Activated CD4-positive, alpha-beta T cell treated with anti-CD3 and anti-CD28 coated beads, Interleukin-2, amount 10 ng/mL, durations not matched to agents 24 days and 14 days (primary cell): ENCODE data around the gene UEVLD. TPM values are rescaled to one million over a fixed set of nuclear protein-coding genes. Genes with fewer than 3 reads are reported as not detected.

Source experiments
- DNase-seq: peaks from one replicate; pipeline ENCODE4 v3.0.0; 2022
- H3K27ac Mint-ChIP-seq: one replicate; pipeline ENCODE4 v1.8.0; 2022; ENCODE audit warnings: mild to moderate bottlenecking, mixed read lengths
- H3K27me3 Mint-ChIP-seq: one replicate; pipeline ENCODE4 v1.8.0; 2022; ENCODE audit warnings: mixed read lengths
- H3K36me3 Mint-ChIP-seq: one replicate; pipeline ENCODE4 v1.8.0; 2022; ENCODE audit warnings: low read depth, mild to moderate bottlenecking, mixed read lengths
- H3K4me1 Mint-ChIP-seq: one replicate; pipeline ENCODE4 v1.8.0; 2021; ENCODE audit warnings: mixed read lengths
- H3K4me3 Mint-ChIP-seq: one replicate; pipeline ENCODE4 v1.8.0; 2022; ENCODE audit warnings: mild to moderate bottlenecking, moderate library complexity, mixed read lengths
- H3K9me3 Mint-ChIP-seq: one replicate; pipeline ENCODE4 v1.8.0; 2021; ENCODE audit warnings: mixed read lengths
- intact Hi-C: fragments of 100-400 bp; cut with micrococcal nuclease; formaldehyde crosslinking; loops from one replicate; pipeline ENCODE4 v1.15.1; 2023
- total RNA-seq: library from RNA; stranded (reverse); gene quantifications from 2 replicates; pipeline ENCODE4 v1.2.3, GENCODE V29; 2022

UEVLD gene
- total RNA-seq = 19.2 and 20.7 TPM in 2 replicates

DNA sequence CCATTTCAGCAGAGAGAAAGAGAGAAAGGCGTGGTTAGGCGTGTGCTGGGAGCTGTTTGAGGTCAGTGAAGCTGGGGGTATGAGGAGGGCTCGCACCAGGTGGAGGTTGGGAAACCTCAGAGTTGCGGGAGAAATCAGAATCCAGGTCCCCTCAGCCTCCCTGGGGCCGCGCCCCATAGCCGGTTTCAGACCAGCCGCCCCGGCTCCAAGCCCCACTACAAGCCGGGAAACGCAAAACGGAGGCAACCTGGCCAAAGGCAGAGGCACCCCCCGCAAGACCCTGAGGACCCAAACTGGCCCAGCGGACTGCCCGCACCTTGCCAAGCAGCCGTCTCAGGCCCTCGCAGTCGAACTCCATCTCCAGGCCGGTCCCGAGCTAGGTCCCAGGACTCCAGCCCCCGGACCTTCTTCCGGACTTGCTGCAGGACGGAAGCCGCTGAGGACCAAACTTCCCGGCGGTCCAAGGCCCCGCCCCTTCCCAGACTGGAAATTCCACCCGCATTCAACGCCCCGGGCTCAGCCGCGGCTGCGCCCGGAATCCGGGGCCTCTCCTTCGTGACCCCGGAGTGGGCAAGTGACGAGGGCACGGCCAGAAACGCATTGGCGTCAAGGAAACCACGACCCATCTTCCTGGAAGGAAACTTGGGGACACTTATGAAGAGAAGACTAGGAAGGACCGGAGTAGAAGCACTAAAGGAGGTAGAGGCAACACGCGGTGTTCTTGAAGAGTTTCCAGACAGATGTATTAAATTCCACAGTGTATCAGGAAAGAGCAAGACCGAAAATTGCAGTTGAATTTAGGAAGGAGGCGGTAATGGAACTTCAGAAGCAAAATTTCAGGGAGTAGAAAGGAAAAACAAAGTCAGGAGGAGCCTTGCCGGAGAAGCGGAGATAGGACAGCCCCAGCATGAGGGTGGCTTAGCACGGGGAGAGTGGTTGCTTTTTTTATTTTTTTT is at the start of gene UEVLD:
TSS of gene UEVLD (minus strand) at position 438 of the 956 bp plus-strand sequence. CDS start at position 358, 80 bp downstream.
- no peaks in the 10 kb centered on the region for H3K27me3 Mint-ChIP-seq

DNA sequence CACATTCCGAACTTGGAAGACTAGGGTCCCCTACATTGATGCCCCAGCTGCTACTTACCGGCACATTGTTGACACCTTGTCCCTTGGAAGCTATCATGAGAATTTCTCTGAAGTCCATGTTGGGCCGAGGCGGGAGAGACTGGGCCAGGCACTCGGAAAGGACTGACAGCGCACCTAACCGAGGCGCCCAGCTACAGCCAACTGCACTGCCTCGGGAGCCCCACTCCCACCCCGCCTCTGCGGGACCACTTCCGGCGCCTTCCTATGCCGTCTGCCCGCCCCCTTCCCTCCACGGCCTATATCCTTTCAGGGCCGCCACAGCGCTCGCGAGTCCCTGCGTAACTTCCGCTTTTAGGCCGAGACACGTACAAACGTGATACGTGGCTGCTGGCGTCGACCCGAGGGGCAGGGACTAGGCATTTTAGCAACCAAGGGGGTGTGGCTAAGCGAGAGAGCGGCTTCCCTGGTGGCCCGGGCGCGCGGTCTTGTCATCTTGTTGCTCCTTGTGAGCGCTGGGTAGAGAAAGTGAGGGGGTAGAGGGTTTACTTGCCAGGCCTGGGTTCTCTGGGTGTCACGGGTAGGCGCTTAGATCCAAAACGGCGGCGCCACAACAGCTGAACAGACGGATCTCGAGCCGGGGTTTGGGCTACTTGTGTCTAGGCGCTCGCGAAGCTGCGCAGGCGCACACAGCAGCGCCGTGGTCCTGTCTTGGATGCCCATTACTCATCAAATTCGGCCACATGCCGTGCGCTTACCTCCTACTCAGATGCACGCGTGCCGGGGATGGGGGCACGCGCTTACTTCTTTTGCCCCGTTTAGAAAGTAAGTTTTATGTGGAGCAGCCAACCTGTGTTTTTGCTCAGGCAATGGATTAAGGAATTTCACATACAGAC is 45.9 kb upstream of the UEVLD start, which contains the start of gene SPTY2D1:
TSS of gene SPTY2D1 (minus strand) at position 203 of the 893 bp plus-strand sequence. CDS start at position 118, 85 bp downstream.
- peaks cover 24% of the 10 kb centered on the region for H3K4me1 Mint-ChIP-seq
- H3K27me3 Mint-ChIP-seq = no peaks in the 10 kb centered on the region
- intact Hi-C loops = loop anchor here (1.0 to 10.0 kb wide), 10 partner anchors 16 to 390 kb away; partner anchors contain the start of genes GTF2H1, HPS5, LDHA and SAA2
- H3K9me3 Mint-ChIP-seq = no peaks in the 10 kb centered on the region
- peak within 1 kb of the TSS; percentile 98 for H3K27ac Mint-ChIP-seq
- peak; percentile 99 for DNase-seq
- H3K4me3 Mint-ChIP-seq = peak within 1 kb of the TSS; percentile 93
- H3K36me3 Mint-ChIP-seq = peaks cover 6% of the 10 kb centered on the region

More for the DNA sequence above, at the start of gene UEVLD:
- no peak within 1 kb of the TSS for H3K27ac Mint-ChIP-seq
- DNase-seq = peak; percentile 91
- no peak within 1 kb of the TSS for H3K4me3 Mint-ChIP-seq
- peaks cover 3% of the 10 kb centered on the region for H3K36me3 Mint-ChIP-seq
- no peaks in the 10 kb centered on the region for H3K9me3 Mint-ChIP-seq
- intact Hi-C loops = loop anchor here (1.0 to 2.0 kb wide), 5 partner anchors 28 to 266 kb away; partner anchors contain the start of genes GTF2H1, HPS5, SPTY2D1 and TMEM86A
- peaks cover 12% of the 10 kb centered on the region for H3K4me1 Mint-ChIP-seq

DNA sequence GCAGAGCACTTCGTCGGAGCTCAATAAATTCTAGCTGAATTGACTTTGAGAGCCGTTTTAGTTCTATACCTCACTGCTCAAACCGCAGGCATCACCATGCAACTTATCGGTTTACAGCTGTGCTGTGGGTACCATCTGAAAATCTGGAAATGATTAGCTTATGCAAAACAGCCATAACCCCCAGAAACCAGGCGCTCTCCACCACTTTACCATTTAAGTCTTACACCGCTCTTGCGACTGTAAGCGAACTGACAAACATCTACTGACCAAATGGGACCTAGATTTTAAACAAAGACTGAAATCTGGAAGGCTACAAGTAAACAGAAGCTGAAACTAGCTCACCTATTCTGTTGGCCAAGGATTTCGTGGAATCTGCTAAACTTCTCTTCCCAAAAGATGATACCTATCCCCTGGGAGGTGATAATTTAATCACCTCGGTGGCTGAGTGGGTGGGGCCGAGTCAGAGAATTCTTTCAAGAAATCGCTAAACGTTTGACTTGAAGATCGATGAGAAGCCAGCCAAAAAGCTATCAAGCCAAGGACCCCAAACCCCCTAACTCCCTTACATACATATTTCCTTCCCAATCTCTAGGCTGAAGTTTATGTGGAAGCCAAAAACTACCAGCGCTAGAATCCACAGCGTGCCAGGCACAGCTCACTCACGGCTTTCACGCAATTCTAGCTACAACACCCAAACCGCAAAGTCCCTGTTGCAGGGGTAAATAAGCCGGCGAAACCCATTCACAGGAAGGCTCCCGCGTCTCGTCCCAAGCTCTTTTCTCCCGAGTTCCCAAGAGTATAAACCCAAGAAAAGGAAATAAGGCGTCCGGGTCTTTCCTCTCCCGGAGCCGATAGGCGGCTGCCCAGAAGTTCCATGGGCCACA is 45.0 kb upstream of the UEVLD start:
- DNase-seq = peak; percentile 63
- H3K27me3 Mint-ChIP-seq = no peaks in the 10 kb centered on the region
- peak overlapping the region; percentile 98 for H3K27ac Mint-ChIP-seq
- H3K4me3 Mint-ChIP-seq = peak overlapping the region; percentile 93
- intact Hi-C loops = loop anchor here (1.0 to 10.0 kb wide), 10 partner anchors 17 to 389 kb away; partner anchors contain the start of genes GTF2H1, HPS5, LDHA and SAA2
- H3K9me3 Mint-ChIP-seq = no peaks in the 10 kb centered on the region
- peaks cover 6% of the 10 kb centered on the region for H3K36me3 Mint-ChIP-seq
- peaks cover 25% of the 10 kb centered on the region for H3K4me1 Mint-ChIP-seq

DNA sequence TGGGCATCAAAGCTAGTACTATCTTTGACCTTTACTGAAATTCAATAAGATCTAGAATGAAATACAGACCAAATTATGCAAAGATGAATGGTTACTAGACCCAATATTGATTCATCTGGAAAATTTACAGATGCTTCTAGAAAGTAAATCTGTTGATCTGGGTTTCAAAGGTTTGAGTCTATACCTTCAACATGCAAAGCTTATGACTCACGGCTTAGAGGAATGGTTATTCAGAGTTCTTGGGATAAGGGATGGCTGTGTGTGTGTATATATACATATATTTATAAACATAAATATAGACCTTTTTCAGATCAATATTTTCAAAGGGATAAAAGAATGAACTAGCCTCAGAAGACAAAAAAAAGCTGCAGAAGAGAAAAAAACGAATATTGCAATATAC is 44.3 kb upstream of the UEVLD start:
- Mint-ChIP-seq H3K9me3 (no peaks in the 10 kb centered on the region), H3K4me1 (peaks cover 28% of the 10 kb centered on the region)

DNA sequence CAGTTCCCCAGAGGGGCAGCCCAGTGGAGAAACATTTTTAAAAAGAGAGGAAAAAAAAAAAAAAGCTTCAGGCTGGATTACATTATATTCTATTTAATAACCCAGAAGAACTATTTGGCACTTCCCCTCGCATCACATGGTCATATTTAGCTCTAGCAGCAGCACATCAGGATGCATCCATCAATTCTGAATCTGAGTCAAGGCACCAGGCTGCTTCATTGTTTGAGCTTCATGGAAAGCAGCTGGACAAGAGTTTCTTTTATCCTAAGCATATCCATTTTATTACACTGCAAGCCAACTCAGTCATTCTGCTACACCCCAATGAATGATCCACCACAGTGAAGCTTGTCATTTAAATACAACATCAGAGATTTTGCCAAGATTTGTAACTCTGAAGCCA is 35.6 kb upstream of the UEVLD start:
- Mint-ChIP-seq H3K9me3 (no peaks in the 10 kb centered on the region), H3K36me3 (peaks cover 20% of the 10 kb centered on the region), H3K27me3 (no peaks in the 10 kb centered on the region), H3K4me1 (peaks cover 26% of the 10 kb centered on the region), H3K27ac (no peak overlapping the region), H3K4me3 (no peak overlapping the region)
- intact Hi-C loops = no loop called here
- DNase-seq = no peak

More for the DNA sequence above, 44.3 kb upstream of the UEVLD start:
- no peak for DNase-seq
- H3K27me3 Mint-ChIP-seq = no peaks in the 10 kb centered on the region
- peaks cover 7% of the 10 kb centered on the region for H3K36me3 Mint-ChIP-seq
- intact Hi-C loops = loop anchor here (10.0 kb wide), 1 partner anchor 388 kb away; the partner anchor contains the start of gene SAA2
- peak overlapping the region; percentile 93 for H3K4me3 Mint-ChIP-seq
- peak overlapping the region; percentile 98 for H3K27ac Mint-ChIP-seq

DNA sequence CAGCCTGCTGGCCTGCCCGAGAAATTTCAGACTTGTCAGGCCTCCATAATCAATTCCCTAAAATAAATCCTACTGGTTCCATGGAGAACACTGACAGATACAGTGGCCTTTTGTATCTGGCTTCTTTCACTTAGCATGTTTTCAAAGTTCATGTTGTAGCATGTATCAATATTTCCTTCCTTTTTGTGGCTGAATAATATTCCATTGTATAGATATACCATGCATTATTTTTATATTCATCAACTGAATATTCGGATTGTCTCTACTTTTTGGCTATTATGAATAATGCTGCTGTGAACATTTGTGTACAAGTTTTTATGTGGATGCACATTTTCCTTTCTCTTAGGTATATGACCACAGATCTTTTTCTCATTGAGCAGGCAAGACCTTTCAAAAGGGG is 35.2 kb upstream of the UEVLD start:
- no peak for DNase-seq
- intact Hi-C loops = no loop called here
- no peaks in the 10 kb centered on the region for H3K27me3 Mint-ChIP-seq
- peaks cover 20% of the 10 kb centered on the region for H3K36me3 Mint-ChIP-seq
- H3K4me1 Mint-ChIP-seq = peaks cover 31% of the 10 kb centered on the region
- no peak overlapping the region for H3K4me3 Mint-ChIP-seq
- H3K27ac Mint-ChIP-seq = no peak overlapping the region
- H3K9me3 Mint-ChIP-seq = no peaks in the 10 kb centered on the region

DNA sequence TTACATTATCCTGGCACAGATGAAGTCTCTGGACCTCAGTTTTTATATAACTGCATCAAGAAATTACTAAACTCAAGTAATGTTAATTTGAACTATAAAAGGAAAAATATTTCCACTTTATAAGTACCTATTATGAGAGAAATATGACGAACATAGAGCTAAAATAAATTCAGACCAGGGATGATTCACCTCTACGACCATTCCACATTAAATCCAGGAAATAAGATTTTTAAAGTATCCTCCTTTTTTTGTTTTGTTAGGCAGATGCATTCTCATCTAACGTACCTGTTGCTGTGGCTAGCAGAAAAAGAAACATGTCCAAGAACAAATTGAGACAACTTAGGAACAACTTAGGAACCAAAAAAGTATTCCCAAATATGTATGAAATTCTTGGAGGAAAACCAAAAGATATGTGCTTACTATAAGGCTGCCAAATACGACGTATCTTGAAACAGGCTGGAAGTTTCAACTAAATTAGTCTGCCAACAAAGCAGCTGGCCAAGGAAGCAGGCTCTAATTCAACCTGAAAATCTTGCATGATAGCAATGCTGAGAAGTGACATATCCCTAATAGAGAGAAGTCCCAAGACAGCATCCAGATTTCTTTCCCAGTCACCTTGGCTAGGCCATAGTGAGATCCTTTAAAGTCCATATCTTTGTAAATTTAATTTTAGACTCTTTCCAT is 29.9 kb upstream of the UEVLD start:
- DNase-seq = no peak
- Mint-ChIP-seq H3K27ac (peak overlapping the region; percentile 67), H3K4me1 (peaks cover 55% of the 10 kb centered on the region), H3K27me3 (no peaks in the 10 kb centered on the region), H3K9me3 (peaks cover 6% of the 10 kb centered on the region), H3K36me3 (peaks cover 33% of the 10 kb centered on the region), H3K4me3 (peak overlapping the region; percentile 80)
- intact Hi-C loops = loop anchor here (2.0 to 5.0 kb wide), 4 partner anchors 40 to 511 kb away; partner anchors contain the start of genes GTF2H1, HPS5 and SAAL1

DNA sequence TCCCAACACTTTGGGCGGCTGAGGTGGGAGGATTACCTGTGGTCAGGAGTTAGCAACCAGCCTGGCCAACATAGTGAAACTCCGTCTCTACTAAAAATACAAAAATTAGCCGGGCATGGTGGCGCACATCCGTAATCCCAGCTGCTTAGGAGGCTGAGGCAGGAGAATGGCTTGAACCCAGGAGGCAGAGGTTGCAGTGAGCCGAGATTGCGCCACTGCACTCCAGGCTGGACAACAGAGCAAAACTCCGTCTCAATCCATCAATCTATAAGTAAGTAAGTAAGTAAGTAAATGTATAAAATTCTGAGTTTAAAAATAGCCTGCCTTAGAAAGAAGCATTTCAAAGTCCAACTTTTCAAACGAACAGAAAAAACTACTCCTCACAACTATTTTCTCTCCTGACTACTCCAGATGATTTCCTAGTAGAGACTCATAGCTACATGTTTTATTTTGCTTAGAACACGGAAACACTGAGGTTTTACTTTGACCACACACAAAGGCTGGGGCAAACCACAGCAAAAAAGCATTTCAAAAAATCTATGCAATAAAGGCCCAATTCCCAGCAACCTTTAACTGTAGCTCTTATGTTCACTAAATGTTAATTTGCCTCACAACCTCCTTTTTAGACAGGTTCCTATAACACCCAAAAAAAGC is 29.3 kb upstream of the UEVLD start:
- peak overlapping the region; percentile 80 for H3K4me3 Mint-ChIP-seq
- H3K27me3 Mint-ChIP-seq = no peaks in the 10 kb centered on the region
- H3K4me1 Mint-ChIP-seq = peaks cover 55% of the 10 kb centered on the region
- H3K9me3 Mint-ChIP-seq = peaks cover 6% of the 10 kb centered on the region
- DNase-seq = peak; percentile 89
- intact Hi-C loops = loop anchor here (2.0 to 5.0 kb wide), 4 partner anchors 39 to 511 kb away; partner anchors contain the start of genes GTF2H1, HPS5 and SAAL1
- H3K36me3 Mint-ChIP-seq = peaks cover 39% of the 10 kb centered on the region
- H3K27ac Mint-ChIP-seq = peak overlapping the region; percentile 67

DNA sequence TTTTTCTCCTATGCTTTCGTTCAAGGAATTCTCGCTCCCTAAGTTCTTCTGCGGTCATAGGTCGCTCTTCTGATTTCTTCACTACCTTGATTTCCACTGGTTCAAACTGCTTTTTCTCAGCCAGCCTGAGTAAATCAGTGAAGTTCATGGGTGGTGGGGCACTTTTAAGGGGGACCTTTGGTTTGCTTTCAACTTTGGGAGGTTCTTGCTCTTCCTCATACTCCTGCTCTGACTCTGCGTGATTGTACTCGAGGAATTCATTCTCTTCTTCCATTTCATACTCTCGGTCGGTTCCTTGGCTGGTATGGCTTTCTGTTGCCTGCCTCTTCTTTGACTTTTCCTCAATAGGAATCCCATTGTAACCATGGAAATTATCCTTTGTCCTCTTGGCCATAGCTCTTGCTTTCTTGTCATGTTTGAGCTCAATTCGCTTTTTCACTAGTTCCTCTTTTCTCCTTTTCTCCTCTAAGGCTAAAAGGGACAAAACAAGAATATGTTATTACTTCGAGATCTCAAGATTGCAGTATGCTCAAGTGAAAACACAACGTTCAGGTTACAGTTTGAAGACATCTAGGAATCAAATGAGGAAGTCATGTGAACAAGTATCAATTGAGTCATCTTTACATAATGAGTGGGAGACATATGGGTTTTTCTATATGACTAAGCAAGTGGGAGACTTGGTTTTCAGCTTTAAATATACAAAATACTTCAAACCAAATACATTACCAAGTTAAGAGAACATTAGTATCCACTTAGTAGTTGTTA is 27.3 kb upstream of the UEVLD start:
- intact Hi-C loops = loop anchor here (1.0 to 5.0 kb wide), 5 partner anchors 18 to 509 kb away; partner anchors contain the start of genes GTF2H1, HPS5, SAAL1 and SPTY2D1
- Mint-ChIP-seq H3K4me1 (peaks cover 44% of the 10 kb centered on the region), H3K36me3 (peaks cover 50% of the 10 kb centered on the region), H3K27ac (peak overlapping the region; percentile 85), H3K27me3 (no peaks in the 10 kb centered on the region), H3K9me3 (peaks cover 6% of the 10 kb centered on the region), H3K4me3 (peak overlapping the region; percentile 77)
- DNase-seq = no peak

DNA sequence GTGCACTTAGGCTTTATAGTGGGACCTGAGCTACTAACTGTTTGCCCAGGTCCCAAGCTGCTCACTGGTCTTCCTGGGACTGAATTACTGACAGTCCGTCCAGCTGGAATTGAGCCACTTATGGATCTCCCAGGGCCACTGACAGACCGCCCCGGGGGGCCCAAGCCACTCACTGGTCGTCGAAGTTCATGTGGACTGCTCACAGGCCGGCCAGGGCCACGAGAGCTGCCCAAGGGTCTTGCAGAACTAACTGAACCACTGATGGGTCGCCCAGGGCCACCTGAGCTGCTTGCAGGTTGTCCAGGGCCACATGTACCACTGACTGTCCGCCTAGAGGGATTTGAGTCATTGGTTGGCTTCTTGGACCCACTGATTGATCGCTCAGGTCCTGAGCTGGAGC is 26.1 kb upstream of the UEVLD start:
- peaks cover 39% of the 10 kb centered on the region for H3K4me1 Mint-ChIP-seq
- H3K4me3 Mint-ChIP-seq = no peak overlapping the region
- DNase-seq = no peak
- peaks cover 6% of the 10 kb centered on the region for H3K9me3 Mint-ChIP-seq
- intact Hi-C loops = loop anchor here (5.0 kb wide), 3 partner anchors 58 to 507 kb away; partner anchors contain the start of genes GTF2H1, HPS5 and SAAL1
- H3K36me3 Mint-ChIP-seq = peaks cover 54% of the 10 kb centered on the region
- no peaks in the 10 kb centered on the region for H3K27me3 Mint-ChIP-seq
- H3K27ac Mint-ChIP-seq = no peak overlapping the region

DNA sequence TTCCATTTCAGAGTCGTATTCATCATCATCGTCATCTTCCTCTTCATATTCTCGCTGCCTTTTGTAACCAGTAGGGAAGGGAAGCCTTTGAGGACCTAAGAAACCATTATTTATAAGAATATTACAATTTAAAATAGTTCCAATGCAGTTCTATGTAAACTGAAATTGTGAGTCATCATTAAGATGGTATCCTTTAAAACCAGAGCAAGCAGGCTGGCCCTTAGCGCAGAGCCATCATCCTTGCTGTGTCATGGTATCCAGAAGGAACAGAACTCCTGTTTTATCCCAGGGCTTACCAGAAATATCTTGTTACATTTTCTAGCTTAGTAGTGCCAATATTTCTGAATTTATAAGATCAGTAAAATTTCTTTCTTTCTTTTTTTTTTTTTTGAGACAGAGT is 23.9 kb upstream of the UEVLD start:
- peaks cover 61% of the 10 kb centered on the region for H3K36me3 Mint-ChIP-seq

More for the DNA sequence above, 23.9 kb upstream of the UEVLD start:
- no peaks in the 10 kb centered on the region for H3K27me3 Mint-ChIP-seq
- H3K4me3 Mint-ChIP-seq = no peak overlapping the region
- intact Hi-C loops = no loop called here
- peaks cover 6% of the 10 kb centered on the region for H3K9me3 Mint-ChIP-seq
- DNase-seq = no peak
- peaks cover 20% of the 10 kb centered on the region for H3K4me1 Mint-ChIP-seq
- H3K27ac Mint-ChIP-seq = no peak overlapping the region
